ENCODE data around the gene TBX4. TPM values are rescaled to one million over a fixed set of nuclear protein-coding genes. Genes with fewer than 3 reads are reported as not detected.

Gene TBX4
- total RNA-seq, 2 donors from 2014 or later, result not detected

- Histone ChIP-seq H3K4me3 (peak overlapping the region in 1 of 2 donors; percentile 60), H3K9me3 (no peaks in the 10 kb centered on the region), H3K27ac (peak overlapping the region; percentile 14 to 26), H3K36me3 (no peaks in the 10 kb centered on the region), H3K27me3 (peaks cover 13 to 19% of the 10 kb centered on the region in 2 donors), H3K4me1 (peaks cover 0 to 60% of the 10 kb centered on the region in 2 donors)
- no peak for TF ChIP-seq CTCF (IDR thresholded peaks at IDR 0.05)
- no peak for DNase-seq (ENCODE audit: low spot score)
Observed at GRCh38 chr17:61408151-61409041, 43.8 kb upstream of the TBX4 start.

DNA sequence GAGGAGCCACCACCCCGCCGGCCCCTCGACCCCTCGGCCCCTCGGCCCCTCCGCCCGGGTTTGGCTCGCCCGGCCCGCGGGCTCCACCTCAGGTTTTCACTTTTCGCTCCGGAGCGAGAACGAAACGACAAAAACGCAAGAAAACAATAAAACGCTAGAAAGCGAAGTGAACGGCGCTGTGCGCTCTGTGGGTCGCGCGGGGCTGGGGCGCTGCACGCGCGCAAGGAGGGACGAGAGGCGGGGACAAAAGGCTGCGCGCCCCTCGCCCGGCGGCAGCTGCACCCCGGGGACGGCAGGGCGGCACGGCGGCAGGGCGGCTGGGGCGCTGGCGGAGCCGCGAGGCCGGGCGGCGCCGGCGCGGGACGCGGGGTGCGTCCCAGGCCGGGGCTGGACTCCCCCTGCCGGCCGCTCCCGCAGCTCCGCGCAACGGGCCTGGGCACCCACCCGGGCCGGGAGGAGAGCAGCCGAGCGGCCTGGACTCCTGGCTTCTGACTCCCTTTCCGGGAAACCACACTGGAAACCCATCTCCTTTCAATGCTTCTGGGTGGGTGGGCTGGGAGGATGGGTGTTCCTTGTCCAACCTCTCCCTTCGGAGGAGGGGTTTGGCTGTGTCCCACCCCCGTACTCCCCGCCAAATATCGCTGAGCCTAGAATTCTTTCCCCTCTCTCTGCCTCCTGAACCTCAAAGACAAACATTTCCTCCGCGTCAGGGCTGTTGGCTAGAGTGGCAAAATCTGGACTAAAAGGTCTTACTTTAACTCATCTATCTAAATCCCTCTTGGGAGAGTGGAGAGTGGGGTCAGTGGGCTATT is 42.7 kb upstream of the TBX4 start:
- Histone ChIP-seq H3K27ac (peak overlapping the region; percentile 69 to 88), H3K9me3 (no peaks in the 10 kb centered on the region), H3K27me3 (peaks cover 2 to 12% of the 10 kb centered on the region in 2 donors), H3K4me1 (peaks cover 0 to 61% of the 10 kb centered on the region in 2 donors), H3K4me3 (peak overlapping the region; percentile 43 to 60), H3K36me3 (no peaks in the 10 kb centered on the region)
- peak; percentile 34 to 58 for TF ChIP-seq CTCF (IDR thresholded peaks at IDR 0.05)
- no peak for DNase-seq (ENCODE audit: low spot score)

DNA sequence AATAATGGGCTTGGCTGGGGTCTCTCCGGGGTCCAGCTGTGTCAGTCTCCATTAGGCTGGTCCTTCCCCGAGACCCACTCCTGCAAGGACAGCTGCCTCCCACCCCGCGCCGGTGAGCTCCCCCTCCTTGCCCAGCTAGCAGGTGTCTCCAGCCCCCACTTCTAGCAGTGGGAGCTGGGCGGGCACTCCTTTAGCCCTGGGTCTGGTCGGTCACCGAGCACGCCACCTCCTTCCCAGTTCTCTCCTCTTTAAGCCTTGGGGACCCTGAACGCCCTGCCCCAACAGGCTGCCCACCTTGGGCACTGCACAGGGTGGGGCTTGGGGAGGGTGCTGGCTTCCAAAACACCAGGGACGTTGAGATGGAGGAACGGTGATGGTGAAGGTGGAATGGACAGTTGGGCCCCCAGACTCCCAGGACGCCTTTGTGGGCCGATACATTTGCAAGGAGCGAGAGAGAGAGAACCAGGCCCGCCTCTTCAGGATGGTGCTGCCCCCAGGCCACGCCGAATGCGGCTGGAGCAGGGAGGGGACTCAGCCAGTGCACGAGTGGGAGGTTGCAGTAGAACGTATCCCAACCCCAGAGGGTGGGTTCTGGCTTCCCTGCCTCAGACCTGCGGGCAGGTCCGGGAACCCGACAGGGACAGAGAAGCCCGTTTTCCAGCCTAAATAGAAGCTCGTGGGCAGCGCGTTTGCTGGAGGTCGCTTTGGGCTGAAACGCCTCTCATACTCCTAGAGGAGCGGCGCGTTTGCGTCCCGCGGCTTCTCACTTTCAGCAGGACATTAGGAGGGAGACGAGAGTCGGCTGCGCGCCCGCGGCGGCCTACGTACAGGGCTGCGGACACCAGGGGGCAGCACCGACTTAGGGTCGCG is 41.8 kb upstream of the TBX4 start:
- Histone ChIP-seq H3K27me3 (peaks cover 0 to 4% of the 10 kb centered on the region in 2 donors), H3K4me3 (peak overlapping the region; percentile 48 to 60), H3K9me3 (no peaks in the 10 kb centered on the region), H3K27ac (peak overlapping the region; percentile 69 to 88), H3K36me3 (no peaks in the 10 kb centered on the region), H3K4me1 (peaks cover 0 to 59% of the 10 kb centered on the region in 2 donors)
- peak; percentile 48 to 78 for TF ChIP-seq CTCF (IDR thresholded peaks at IDR 0.05)
- no peak for DNase-seq (ENCODE audit: low spot score)

DNA sequence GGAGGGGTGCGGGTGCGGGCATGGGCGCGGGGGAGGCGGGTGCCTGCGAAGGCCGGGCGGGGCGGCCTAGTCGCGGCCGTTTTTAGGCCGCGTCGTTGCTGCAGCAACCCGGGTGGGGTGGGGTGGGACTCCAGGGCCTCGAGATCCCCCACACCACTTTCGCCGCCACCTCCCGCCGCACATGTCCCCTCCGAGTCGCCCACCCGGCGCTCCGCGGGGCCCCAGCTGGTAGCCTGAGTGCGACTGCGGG is 41.3 kb upstream of the TBX4 start:
- DNase-seq (ENCODE audit: low spot score), result no peak
- peaks cover 0 to 59% of the 10 kb centered on the region in 2 donors for H3K4me1 ChIP-seq

More for the DNA sequence above, 41.3 kb upstream of the TBX4 start:
- H3K9me3 ChIP-seq, result no peaks in the 10 kb centered on the region
- H3K27me3 ChIP-seq, result peaks cover 0 to 4% of the 10 kb centered on the region in 2 donors
- H3K36me3 ChIP-seq, result no peaks in the 10 kb centered on the region
- TF ChIP-seq CTCF (IDR thresholded peaks at IDR 0.05), result peak in 1 of 2 donors; percentile 26
- H3K27ac ChIP-seq, result peak overlapping the region; percentile 69 to 88
- peak overlapping the region; percentile 48 to 60 for H3K4me3 ChIP-seq

All from right atrium auricular region (tissue), 2 donors.